ENCODE results near the gene SURF1.

GRCh38 chr9:133397895-133398294, 41.6 kb upstream of the SURF1 start:
- TF ChIP-seq CTCF (IDR thresholded peaks at IDR 0.05) (no peak), SIN3A (IDR thresholded peaks at IDR 0.05; ENCODE audit: borderline replicate concordance, insufficient read depth, low read depth, low read length) (no peak), POLR2AphosphoS5 (IDR thresholded peaks at IDR 0.05; ENCODE audit: low read depth, low read length) (no peak)
